Right ventricle myocardium superior (tissue), 1 donor: ENCODE measurements around the gene FXN. TPM values are rescaled to one million over a fixed set of nuclear protein-coding genes. Genes with fewer than 3 reads are reported as not detected.

Experiments used
- ATAC-seq: fragments of 200-7000 bp; cut with Tn5 transposase; one replicate; pipeline ENCODE4 v1.9.1; 2020; ENCODE audit warnings: mild to moderate bottlenecking; ENCODE audit not compliant: poor library complexity
- DNase-seq: peaks from one replicate; pipeline ENCODE4 v3.0.0-alpha.2; 2020
- intact Hi-C: fragments of 100-400 bp; cut with DNase I; formaldehyde crosslinking; loops from one replicate; pipeline ENCODE4 v1.11.2; 2022
- total RNA-seq: library from RNA; stranded (reverse); fragmentation: NEBNext Ultra II Directional; extraction: Animal tissue kit (Norgen Biotek cat#: 25700); gene quantifications from one replicate; pipeline ENCODE4 v1.2.1, GENCODE V29; 2021
- donor health status: DM: no; HTN: yes; CAD: no; lungs with severe emphysema.

FXN gene
- total RNA-seq, 1 donor from 2014 or later = 38.0 TPM

DNA sequence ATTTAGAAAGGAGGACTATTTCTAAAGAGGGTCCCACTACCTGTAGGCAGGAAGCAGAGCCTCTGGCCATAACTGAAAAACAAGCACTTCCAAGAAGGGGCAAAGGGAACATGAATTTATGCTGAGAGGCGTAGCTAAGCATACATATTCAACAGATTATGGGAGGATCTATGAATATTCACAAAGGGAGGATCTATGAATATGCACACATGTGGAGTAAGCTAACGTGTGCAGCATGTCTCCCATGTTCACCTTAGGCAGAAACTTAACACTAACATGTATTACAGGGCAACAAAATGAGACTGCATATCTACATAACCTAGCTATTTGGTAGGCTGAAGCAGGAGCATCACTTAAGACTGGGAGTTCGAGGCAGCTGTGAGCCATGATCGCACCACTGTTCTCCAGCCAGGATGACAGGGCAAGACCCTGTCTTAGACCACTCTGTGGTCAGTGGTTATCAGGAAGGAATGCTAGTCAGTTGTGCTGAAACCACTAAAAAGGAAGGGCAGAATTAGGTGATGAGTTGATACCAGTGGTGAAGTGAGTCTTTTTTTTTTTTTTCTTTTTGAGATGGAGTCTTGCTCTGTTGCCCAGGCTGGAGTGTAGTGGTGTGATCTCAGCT is 20.8 kb downstream of the FXN start:
- intact Hi-C loops = no loop called here

DNA sequence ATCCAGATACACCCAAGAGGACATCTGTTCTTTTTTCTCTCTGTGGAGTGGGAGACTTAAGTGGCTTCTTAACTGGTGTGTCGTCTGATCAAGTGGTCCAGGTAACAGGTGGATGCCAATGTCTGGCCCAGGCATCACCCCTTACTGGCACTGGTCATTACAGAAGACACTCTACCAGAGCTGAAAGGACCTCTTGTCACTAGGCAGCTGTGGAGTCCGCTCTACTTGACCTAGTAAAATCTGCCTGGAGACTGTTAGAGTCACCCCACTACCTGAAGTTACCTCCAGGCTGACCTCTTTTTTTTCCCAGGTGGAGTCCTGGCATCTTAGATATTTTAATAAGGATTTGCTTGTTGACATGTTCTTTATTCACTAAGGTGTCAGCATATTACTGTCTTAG is 22.5 kb downstream of the FXN start:
- intact Hi-C loops = no loop called here
- ATAC-seq (no peak), DNase-seq (no peak)

More for the DNA sequence above, 20.8 kb downstream of the FXN start:
- DNase-seq (no peak), ATAC-seq (no peak)

DNA sequence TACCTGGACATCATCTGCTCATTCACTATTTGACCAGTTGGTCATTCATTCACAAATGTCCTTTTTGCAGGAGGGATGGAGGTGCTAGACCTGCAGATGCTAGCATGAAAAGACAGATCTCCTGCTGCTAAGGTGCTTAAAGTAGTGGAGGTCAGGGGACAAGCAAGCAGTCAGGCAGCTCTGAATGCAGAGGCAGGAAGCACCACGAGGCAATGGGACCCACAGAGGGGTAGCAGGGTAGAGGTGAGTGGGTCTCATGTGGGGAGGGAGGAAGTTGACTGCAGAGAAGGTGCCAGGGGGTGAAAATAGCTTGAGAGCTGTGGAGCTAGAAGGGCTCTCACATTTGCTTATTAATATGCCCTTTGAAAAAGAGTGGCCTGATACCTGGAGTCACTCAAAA is 25.2 kb downstream of the FXN start:
- intact Hi-C loops = no loop called here
- ATAC-seq = no peak
- DNase-seq = no peak

DNA sequence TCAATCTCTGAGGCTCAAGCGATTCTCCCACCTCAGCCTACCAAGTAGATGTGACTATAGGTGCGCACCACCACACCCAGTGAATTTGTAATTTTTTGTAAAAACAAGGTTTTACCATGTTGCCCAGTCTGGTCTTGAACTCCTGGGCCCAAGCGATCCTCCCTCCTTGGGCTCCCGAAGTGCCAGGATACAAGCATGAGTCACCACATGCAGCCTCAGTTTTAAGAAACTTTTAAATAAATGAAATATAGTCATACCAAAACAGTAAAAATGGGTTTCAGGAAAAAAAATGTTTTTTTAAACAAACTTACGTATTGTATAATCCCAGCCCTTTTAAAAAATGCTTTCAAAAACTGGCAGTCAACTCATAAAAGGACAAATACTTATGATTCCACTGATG is 26.6 kb downstream of the FXN start:
- intact Hi-C loops = no loop called here
- DNase-seq = no peak
- no peak for ATAC-seq

DNA sequence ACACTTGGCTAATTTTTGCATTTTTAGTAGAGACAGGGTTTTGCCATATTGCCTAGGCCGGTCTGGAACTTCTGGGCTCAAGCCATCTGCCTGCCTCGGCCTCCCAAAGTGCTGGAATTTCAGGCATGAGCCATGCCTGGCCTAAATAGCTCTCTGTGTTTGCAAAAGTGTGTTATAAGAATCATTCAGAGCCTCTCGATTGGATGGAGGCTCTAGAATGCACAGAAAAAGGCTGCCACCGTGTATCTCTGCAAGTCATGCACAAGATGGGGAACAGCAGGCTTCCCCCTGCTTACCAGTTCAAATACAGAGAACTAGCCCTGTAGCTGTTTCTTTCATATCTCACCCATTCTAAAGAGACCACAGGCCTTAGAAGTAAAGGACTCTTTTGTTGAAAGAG is 28.3 kb downstream of the FXN start:
- no peak for DNase-seq
- intact Hi-C loops = no loop called here

DNA sequence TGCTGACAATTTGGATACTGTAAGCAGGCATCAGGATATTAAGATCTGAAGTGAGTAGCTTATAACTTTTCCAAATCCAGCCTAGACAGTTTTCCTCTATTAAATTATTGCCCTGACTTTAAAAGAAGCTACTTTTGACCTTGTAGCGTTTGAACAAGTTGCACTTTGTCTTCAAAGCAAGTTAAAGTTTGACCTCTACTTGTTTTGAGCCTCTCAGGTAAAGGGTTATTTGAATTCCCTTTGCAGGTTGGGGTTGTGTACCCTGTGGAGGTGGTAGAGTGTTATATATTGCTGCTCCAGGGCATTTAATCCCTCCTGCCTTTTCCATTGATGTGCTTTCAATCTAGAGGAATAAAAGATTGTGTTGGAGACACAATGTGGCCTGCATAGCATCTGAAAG is 30.1 kb downstream of the FXN start:
- ATAC-seq (no peak), DNase-seq (no peak)
- intact Hi-C loops = no loop called here

More for the DNA sequence above, 28.3 kb downstream of the FXN start:
- ATAC-seq = no peak

DNA sequence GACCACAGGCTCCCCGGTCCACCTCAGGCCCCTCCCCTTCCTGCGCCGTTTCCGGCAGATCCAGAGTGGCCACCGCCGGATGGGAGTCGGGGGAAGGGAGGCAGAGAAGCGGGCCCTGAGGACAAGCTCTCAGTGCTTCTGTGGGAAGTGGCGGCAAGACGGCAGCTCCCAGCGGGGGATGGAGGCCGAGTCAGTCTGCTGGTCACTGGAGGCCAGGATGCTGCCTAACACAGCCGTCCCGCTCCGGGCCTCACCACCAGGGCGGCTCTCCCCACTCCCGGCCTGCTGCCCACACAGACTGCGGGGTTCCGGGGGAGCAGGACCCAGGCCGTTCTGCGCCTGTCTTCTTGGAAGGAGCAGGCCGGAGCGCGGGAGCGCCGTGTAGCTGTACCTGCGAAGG is 31.4 kb downstream of the FXN start:
- intact Hi-C loops = no loop called here
- DNase-seq (peak; percentile 43), ATAC-seq (no peak)

DNA sequence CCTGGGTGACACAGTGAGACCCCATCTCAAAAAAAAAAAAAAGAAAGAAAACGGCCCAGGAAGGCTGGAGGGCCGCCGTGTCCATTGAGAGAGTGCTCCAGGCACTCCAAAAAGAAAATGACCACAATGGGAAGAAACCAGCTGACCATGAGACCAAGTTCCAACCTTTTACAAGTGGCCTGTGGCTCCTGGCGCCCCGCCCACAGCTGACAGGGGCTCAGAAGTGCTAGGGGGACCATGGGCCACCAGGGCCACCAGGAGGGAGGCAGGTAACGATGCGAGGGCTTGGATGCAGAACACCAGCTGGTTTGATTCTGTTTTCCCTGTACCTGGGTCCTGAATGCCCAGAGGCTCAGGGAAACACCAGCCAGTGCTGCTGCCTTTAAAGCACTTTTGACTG is 34.6 kb downstream of the FXN start:
- ATAC-seq = no peak
- DNase-seq = no peak
- intact Hi-C loops = no loop called here

DNA sequence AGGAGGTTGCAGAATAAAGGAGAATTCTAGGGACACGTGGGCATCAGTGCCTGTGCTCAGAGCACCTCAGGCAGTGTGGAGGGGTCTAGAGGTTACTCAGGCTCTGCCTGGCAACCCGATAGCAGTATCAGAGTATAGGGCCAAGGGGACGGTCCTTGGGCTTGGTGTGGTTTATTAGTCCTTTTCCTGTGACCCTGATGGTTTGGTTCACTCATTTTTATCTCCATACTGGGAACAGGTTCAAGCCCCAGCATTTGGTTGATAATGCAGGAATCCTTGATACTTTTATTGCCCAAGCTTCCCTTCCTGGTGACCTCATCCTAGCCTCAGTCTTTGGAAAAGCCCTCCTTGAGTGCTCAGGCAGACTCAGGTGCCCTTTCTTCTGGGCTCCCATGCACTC is 35.5 kb downstream of the FXN start:
- DNase-seq = no peak
- ATAC-seq = peak; percentile 5
- intact Hi-C loops = no loop called here

DNA sequence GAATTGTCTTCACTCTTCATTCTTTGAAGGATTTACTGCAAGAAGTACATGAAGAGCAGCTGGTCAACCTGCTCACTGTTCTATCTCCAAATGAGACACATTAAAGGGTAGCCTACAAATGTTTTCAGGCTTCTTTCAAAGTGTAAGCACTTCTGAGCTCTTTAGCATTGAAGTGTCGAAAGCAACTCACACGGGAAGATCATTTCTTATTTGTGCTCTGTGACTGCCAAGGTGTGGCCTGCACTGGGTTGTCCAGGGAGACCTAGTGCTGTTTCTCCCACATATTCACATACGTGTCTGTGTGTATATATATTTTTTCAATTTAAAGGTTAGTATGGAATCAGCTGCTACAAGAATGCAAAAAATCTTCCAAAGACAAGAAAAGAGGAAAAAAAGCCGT is 37.6 kb downstream of the FXN start:
- intact Hi-C loops = no loop called here

DNA sequence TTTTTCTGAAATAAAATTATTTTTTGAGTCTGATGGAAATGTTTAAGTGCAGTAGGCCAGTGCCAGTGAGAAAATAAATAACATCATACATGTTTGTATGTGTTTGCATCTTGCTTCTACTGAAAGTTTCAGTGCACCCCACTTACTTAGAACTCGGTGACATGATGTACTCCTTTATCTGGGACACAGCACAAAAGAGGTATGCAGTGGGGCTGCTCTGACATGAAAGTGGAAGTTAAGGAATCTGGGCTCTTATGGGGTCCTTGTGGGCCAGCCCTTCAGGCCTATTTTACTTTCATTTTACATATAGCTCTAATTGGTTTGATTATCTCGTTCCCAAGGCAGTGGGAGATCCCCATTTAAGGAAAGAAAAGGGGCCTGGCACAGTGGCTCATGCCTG is 39.2 kb downstream of the FXN start:
- no peak for ATAC-seq
- intact Hi-C loops = no loop called here
- DNase-seq = no peak

More for the DNA sequence above, 37.6 kb downstream of the FXN start:
- no peak for DNase-seq
- no peak for ATAC-seq

DNA sequence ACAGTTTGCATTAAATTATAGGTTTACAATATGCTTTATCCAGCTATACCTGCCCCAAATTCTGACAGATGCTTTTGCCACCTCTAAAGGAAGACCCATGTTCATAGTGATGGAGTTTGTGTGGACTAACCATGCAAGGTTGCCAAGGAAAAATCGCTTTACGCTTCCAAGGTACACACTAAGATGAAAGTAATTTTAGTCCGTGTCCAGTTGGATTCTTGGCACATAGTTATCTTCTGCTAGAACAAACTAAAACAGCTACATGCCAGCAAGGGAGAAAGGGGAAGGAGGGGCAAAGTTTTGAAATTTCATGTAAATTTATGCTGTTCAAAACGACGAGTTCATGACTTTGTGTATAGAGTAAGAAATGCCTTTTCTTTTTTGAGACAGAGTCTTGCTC is 41.0 kb downstream of the FXN start:
- DNase-seq (no peak), ATAC-seq (peak; percentile 50)
- intact Hi-C loops = no loop called here

DNA sequence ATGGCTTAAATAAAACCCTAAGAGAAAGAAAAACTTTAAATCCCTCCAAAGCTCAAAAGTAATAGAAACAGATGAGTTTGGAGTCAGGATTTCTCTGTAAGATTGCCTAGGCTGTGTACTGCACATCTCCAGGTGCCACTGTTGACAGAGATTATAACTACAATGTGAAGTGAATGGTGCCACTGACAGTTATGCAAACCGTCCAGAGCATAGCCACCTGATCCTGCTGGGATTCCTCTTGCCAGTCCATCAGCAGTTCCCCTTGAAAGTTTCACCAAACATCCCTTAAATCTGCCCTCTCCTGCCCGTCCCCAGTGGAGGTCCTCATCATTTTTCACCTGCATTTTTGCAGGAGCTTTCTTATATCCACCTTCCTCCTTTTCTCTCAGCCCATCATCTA is 42.5 kb downstream of the FXN start:
- intact Hi-C loops = no loop called here
- DNase-seq (no peak), ATAC-seq (peak; percentile 57)

DNA sequence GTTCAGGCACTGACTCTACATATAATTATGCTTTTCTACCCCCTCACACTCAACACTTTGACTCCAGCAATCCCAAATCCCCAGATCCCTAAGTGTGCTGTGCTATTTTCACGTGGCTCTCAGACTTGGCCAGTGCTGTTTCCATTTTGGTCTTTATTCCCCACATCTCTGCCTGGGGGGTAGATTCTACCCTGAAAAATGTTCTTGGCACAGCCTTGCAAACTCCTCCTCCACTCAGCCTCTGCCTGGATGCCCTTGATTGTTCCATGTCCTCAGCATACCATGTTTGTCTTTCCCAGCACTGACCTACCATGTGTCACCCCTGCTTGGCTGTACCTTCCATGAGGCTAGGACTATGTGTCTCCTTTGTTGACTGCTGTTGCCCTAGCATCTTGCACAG is 43.0 kb downstream of the FXN start:
- DNase-seq = peak; percentile 47

DNA sequence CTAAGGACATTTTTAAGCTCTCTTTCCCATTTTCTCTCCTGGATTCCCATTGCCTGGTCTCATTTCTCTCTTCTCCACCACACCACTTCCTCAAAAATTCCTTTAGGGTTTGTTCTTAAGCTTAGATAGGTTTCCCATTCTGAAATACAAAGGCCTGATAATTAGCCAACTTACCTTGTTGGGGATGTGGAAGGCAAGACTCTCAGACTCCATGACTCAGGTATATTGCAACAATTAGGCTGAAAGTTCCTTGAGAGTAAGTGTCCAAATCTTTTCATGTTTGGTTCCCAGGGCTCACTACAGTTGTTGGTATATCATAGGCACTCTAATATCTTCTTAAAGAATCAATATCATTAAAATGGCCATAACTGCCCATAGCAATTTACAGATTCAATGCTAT is 43.6 kb downstream of the FXN start:
- ATAC-seq = no peak
- no peak for DNase-seq
- intact Hi-C loops = no loop called here

More for the DNA sequence above, 43.0 kb downstream of the FXN start:
- intact Hi-C loops = no loop called here
- ATAC-seq = peak; percentile 92

DNA sequence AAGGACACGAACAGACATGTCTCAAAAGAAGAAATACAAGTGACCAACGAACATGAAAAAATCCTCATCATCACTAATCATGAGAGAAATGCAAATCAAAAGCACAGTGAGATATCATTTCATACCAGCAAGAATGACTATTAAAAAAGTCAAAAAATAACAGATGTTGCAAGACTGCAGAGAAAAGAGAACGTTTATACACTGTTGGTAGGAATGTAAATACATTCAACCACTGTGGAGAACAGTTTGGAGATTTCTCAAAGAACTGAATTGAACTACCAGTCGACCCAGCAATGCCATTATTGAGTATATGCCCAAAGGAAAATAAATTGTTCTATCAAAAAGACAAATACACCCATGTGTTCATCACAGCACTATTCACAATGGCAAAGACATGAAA is 45.7 kb downstream of the FXN start:
- ATAC-seq (no peak), DNase-seq (no peak)
- intact Hi-C loops = no loop called here

DNA sequence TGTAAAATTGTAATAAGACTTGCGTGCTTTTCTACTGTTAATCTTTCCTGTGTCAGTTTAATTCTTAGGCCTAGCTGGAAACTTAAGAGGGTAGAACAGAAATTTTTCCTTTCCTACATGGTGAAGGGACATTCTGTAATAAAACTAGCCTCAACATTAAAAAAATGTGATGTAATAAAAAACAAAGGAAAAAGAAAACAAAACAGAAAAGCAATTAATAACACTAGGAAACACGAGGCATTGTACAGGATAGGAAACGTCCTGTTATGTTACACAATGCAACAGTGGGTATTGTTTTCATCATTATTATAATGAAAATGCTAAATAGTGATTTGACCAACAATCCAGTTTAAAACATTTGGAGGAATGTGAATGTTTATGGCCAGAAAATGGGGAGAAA is 47.8 kb downstream of the FXN start:
- no peak for DNase-seq
- no peak for ATAC-seq
- intact Hi-C loops = no loop called here

DNA sequence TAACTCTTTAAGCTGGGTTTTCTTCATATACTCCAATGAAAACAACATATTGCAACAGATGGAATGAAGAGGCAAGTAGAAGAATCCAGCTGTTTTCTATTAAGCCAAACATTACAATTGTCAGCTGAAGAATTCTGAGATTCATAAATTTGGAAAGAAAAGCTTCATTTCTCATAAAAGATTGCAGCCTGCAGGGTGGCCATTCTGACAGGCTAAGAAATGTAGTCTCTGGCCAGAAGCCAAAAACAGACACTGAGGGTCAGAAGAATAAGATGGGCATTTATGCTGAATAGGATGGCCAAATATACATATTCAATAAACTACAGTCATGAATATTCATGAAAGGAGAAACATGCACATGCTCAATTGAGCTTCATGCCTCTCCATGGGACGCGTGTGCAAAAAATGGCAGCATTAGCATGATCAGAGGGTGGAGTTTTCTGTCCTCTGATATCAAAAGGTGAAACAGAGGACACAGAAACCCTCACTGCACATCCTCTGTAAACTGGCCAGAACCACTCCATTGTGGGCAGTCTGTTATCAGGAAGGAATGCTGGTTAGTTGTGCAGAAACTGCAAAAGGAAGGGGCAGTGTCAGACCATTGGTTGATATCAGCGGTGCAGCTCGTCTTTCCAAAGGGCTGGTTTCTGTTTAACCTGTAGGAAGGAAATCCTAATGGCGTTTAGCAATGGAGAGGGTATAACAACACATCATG is 50.2 kb downstream of the FXN start:
- DNase-seq (no peak), ATAC-seq (peak; percentile 72)
- intact Hi-C loops = no loop called here

DNA sequence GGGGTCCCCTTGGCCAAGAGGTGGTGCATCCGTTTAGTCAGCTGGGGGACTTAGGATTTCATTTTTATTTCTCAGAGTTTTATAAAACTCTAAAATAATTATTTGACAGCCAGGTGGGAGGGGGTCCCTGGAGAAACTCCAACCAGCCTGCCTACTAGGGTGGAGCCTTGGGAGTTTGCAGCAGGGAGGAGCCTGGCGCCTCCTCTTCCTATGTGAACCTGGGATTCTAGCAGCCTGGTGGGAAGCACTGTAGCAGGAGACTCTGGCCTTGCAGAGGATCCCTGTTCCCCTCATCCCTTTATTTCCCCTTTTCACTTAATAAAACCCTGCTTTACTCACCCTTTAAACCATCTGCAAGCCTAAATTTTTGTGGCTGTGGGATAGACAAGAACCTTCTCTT is 50.8 kb downstream of the FXN start:
- peak; percentile 58 for ATAC-seq
- intact Hi-C loops = no loop called here
- DNase-seq = no peak

DNA sequence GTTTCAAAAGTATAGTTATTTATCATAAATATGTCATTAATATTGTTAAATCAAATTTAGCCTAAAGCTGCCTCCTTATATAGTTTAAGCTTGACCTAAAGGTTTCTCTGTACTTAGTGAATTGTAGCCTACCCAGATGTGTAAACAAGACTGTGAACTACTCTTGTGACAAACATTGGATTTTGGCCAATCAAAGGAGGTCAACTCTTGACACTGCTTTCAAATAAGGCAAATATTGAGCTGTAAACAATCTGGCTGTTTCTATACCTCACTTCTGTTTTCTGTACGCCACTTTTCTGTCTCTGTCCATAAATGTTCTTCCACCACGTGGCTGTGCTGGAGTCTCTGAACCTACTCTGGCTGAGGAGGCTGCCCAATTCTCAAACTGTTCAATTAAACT is 51.2 kb downstream of the FXN start:
- ATAC-seq (peak; percentile 23), DNase-seq (no peak)
- intact Hi-C loops = no loop called here

DNA sequence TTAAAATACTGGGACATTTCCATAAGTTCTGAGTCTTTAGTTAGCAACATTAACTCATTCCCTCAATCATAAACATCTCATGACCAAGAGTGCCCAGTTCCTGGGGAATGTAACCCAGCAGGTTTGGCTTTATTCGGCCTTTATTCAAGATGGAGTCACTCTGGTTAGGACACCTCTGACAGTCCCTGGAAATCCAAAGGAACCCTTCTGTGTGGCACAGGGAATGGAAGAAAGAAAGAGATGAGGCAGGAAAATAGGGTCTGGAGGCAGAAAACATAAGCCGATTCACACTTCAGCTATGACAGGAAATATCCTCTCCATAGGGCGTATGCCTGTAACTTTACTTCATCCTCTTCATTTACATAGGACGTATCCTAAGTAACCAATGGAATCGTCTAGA is 53.5 kb downstream of the FXN start:
- intact Hi-C loops = no loop called here
- ATAC-seq = no peak

More for the DNA sequence above, 53.5 kb downstream of the FXN start:
- DNase-seq = no peak
